GM06990 (cell line): ENCODE results near the gene SYT5.
"Not testable (repeated sequence)": the region's sequence is repeated elsewhere in the genome, so short reads cannot be mapped to it uniquely, and the experiment has no call there.

ENCODE experiments used
- DNase-seq: peaks from one replicate; pipeline ENCODE4 v3.0.0-alpha.2; 2011; ENCODE audit not compliant: insufficient read length; ENCODE audit errors: extremely low read depth
- H3K27me3 ChIP-seq: replicated peaks from 2 replicates; pipeline ENCODE4 v1.6.0; 2011; ENCODE audit warnings: low read length; ENCODE audit not compliant: control insufficient read depth, insufficient read depth
- H3K36me3 ChIP-seq: 2 replicates; pipeline ENCODE4 v1.5.1; 2011; ENCODE audit warnings: low read length; ENCODE audit not compliant: control insufficient read depth, insufficient read depth
- H3K4me3 ChIP-seq: replicated peaks from 2 replicates; pipeline ENCODE4 v1.5.1; 2011; ENCODE audit warnings: low read depth, mild to moderate bottlenecking, control low read depth, low read length
- TF ChIP-seq, protein P1 (sequence below): IDR thresholded peaks from 2 replicates; pipeline ENCODE4 v1.5.1; 2011; ENCODE audit warnings: low read length, control low read depth, mild to moderate bottlenecking, inconsistent platforms; ENCODE audit not compliant: insufficient read depth, poor library complexity, severe bottlenecking

The SYT5 gene

DNA sequence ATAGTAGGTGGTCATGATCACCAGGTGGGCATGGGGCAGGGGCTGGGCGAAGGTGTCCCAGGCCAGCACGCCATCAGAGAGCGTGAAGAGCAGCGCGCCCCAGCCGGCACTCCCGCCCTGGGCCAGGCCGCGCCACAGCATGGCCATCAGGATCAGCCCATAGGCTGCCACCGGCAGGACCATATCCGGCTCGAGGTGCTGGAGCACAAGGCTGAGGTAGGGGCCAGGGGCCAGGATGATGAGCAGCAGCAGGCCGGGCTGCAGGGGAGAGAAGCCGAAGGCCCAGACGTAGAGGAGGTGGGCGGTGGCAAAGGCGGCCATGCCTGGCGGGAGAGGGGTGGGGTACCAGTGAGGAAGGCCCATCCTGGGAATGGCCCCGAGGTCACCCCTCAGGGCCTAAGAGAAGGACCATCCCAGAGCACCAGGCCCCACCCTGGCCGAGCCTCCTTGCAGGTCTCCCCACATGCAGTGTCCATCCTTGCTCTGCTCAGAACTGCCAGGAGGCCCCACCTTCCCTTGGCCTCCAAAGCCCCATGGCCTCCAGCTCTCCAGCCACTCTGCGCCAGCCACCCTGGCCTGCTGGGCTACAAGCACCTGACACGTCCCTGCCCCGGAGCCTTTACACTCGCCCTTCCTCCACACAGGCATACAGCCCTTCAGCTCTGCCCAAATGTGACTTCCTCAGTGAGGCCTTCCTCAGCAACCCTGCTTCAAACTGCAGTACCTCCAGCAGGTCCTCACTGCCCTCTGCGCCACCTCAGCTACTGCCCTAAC lies 47.3 kb upstream of the SYT5 start:
- TF ChIP-seq, protein P1, sequence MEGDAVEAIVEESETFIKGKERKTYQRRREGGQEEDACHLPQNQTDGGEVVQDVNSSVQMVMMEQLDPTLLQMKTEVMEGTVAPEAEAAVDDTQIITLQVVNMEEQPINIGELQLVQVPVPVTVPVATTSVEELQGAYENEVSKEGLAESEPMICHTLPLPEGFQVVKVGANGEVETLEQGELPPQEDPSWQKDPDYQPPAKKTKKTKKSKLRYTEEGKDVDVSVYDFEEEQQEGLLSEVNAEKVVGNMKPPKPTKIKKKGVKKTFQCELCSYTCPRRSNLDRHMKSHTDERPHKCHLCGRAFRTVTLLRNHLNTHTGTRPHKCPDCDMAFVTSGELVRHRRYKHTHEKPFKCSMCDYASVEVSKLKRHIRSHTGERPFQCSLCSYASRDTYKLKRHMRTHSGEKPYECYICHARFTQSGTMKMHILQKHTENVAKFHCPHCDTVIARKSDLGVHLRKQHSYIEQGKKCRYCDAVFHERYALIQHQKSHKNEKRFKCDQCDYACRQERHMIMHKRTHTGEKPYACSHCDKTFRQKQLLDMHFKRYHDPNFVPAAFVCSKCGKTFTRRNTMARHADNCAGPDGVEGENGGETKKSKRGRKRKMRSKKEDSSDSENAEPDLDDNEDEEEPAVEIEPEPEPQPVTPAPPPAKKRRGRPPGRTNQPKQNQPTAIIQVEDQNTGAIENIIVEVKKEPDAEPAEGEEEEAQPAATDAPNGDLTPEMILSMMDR, result no peak
- H3K36me3 ChIP-seq, result peaks cover 51% of the 10 kb centered on the region
- DNase-seq, result no peak
- H3K4me3 ChIP-seq, result no peak overlapping the region
- no peaks in the 10 kb centered on the region for H3K27me3 ChIP-seq

DNA sequence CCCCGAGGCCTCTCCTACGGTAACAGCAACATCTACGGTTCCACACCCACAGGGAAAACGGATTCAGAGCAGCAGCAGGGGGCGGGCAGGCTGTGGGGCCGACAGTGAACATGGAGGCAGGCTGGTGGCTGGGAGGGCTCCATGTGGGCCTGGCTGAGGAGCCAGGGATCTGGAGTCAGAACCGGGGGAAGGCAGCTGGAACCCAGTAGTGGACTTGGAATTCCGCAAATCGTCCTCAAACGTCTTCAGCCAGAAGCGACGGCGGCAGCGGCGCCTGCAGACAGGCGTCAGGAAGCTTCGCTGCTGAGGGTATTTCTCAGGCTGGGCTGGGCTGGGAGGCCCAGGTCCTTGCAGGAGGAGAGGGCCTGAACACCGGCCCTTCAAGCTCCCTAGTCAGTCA lies 46.7 kb upstream of the SYT5 start:
- Histone ChIP-seq H3K36me3 (peaks cover 44% of the 10 kb centered on the region), H3K4me3 (no peak overlapping the region), H3K27me3 (no peaks in the 10 kb centered on the region)
- DNase-seq, result no peak
- TF ChIP-seq, protein P1, result no peak

GRCh38 chr19:55226273-55226672 lies 46.2 kb upstream of the SYT5 start:
- DNase-seq, result no peak
- Histone ChIP-seq H3K36me3 (peaks cover 39% of the 10 kb centered on the region), H3K27me3 (no peaks in the 10 kb centered on the region), H3K4me3 (no peak overlapping the region)
- TF ChIP-seq, protein P1, result no peak

DNA sequence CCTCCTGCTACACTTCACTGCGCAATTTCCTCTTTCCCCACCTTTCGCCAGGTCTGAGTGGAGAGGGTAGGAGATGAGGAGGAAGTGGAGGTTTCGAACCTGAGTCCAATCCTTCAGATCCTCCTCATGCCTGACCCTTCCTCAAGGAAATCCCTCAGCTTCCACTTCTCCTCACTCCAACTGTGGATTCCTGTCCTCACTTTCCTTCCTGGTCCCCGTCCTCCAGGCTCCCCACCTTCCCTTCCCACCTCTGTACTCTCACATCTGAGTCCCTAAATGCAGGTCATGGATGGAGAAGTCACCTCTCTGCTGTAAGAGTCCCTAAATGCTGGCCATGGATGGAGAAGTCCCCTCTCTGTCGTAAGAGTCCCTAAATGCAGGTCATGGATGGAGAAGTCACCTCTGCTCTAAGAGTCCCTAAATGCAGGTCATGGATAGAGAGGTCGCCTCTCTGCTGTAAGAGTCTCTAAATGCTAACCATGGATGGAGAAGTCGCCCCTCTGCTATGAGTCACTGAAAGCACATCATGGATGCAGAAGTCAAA lies 45.4 kb upstream of the SYT5 start:
- Histone ChIP-seq H3K27me3 (no peaks in the 10 kb centered on the region), H3K36me3 (peaks cover 32% of the 10 kb centered on the region), H3K4me3 (no peak overlapping the region)
- TF ChIP-seq, protein P1, result no peak
- no peak for DNase-seq

DNA sequence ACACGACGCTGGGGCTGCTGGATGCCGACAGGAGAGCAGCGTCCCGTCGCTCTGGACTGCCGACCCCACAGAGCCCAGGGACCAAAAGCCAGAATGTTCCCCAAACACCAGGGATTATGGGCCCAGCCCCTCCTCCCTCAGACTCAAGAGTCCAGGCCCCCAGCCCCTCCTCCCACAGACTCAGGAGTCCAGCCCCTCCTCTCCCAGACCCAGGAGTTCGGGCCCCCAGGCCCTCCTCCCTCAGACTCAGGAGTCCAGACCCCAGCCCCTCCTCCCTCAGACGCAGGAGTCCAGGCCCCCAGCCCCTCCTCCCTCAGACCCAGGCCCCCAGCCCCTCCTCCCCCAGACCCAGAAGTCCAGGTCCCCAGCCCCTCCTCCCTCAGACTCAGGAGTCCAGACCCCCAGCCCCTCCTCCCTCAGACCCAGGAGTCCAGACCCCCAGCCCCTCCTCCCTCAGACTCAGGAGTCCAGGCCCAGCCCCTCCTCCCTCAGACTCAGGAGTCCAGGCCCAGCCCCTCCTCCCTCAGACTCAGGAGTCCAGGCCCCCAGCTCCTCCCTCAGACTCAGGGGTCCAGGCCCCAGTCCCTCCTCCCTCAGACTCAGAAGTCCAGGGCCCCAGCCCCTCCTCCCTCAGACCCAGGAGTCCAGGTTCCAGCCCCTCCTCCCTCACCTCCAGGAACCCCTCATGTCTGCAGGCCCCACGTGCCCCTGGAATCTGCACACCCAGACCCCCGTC lies 44.8 kb upstream of the SYT5 start:
- H3K4me3 ChIP-seq, DNase-seq, H3K27me3 ChIP-seq: not testable (repeated sequence)
- H3K36me3 ChIP-seq, result peaks cover 31% of the 10 kb centered on the region

DNA sequence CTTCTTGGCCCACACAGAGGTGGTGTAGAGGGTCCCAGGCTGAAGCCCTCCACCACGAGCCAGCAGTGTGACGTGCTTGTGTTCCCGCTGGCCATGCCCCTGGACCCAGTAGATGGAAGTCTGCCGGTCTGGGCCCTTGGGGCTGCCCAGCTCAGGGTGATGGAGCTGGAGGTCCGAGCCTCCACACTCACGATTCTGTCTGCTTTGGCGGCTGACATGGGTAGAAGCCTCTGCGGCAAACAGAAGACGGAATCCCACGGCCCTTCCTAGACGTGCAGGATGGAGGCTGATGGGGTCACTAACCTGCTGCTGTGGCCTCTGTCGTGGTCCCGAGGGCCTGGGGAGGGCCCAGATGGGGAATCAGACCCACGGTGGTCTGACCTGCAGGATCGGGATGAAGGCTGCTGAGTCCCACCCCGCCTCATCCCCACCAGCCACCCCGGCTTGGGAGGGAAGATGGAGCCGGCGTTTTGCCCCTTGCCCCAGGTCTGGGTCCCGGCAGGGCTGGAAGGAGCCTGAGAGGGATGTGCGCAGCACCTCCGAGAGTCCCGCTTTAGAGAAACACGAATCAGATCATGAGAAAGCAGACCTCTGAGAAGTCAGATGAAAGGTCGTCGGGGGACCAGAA lies 44.1 kb upstream of the SYT5 start:
- TF ChIP-seq, protein P1, result no peak
- no peaks in the 10 kb centered on the region for H3K27me3 ChIP-seq
- no peak overlapping the region for H3K4me3 ChIP-seq
- H3K36me3 ChIP-seq, result peaks cover 28% of the 10 kb centered on the region
- no peak for DNase-seq
